Measurements from ENCODE around the gene GLO1.

DNA sequence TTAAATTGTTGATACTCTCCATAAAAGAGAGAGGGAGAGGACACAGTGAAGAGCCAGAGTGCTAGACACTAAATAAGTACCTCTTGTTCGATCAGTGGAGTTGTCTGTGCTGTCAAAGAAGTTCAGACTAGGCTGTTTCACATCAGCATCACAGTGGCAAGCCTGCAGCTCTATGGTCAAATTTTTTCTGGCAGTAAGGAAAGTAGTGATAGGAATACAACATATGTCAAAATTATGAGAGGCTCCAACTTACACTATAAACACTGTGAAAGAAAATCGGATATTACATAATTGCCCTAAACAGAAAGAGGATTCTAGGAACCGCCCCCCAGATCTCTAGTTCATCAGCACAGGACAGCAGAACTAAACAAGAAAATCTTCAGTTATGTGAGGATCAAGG lies 35.3 kb upstream of the GLO1 start:
- TF ChIP-seq POLR2A (IDR thresholded peaks at IDR 0.05) (no peak), POLR2AphosphoS5 (IDR thresholded peaks at IDR 0.05) (no peak), EP300 (IDR thresholded peaks at IDR 0.05) (no peak)
- TF ChIP-seq, protein P1, sequence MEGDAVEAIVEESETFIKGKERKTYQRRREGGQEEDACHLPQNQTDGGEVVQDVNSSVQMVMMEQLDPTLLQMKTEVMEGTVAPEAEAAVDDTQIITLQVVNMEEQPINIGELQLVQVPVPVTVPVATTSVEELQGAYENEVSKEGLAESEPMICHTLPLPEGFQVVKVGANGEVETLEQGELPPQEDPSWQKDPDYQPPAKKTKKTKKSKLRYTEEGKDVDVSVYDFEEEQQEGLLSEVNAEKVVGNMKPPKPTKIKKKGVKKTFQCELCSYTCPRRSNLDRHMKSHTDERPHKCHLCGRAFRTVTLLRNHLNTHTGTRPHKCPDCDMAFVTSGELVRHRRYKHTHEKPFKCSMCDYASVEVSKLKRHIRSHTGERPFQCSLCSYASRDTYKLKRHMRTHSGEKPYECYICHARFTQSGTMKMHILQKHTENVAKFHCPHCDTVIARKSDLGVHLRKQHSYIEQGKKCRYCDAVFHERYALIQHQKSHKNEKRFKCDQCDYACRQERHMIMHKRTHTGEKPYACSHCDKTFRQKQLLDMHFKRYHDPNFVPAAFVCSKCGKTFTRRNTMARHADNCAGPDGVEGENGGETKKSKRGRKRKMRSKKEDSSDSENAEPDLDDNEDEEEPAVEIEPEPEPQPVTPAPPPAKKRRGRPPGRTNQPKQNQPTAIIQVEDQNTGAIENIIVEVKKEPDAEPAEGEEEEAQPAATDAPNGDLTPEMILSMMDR (IDR thresholded peaks at IDR 0.05), result no peak

Measured in sigmoid colon (tissue), 4 donors.